Measurements from ENCODE around the gene IPP.
"Not testable (repeated sequence)": the region's sequence is repeated elsewhere in the genome, so short reads cannot be mapped to it uniquely, and the experiment has no call there.

Gene IPP

GRCh38 chr1:45717386-45717785, 33.1 kb downstream of the IPP start:
- H3K36me3 Mint-ChIP-seq = peaks cover 13% of the 10 kb centered on the region
- ATAC-seq, H3K4me3 Mint-ChIP-seq, H3K27me3 Mint-ChIP-seq, H3K9me3 Mint-ChIP-seq, H3K27ac Mint-ChIP-seq, H3K4me1 Mint-ChIP-seq: not testable (repeated sequence)

GRCh38 chr1:45716700-45717099, 33.8 kb downstream of the IPP start:
- no peaks in the 10 kb centered on the region for H3K27me3 Mint-ChIP-seq
- H3K9me3 Mint-ChIP-seq = no peaks in the 10 kb centered on the region
- no peak overlapping the region for H3K27ac Mint-ChIP-seq
- peaks cover 18% of the 10 kb centered on the region for H3K36me3 Mint-ChIP-seq
- no peak for ATAC-seq
- no peak overlapping the region for H3K4me3 Mint-ChIP-seq
- H3K4me1 Mint-ChIP-seq = no peaks in the 10 kb centered on the region

GRCh38 chr1:45713711-45714110, 36.7 kb downstream of the IPP start:
- Mint-ChIP-seq H3K27me3 (no peaks in the 10 kb centered on the region), H3K4me3 (no peak overlapping the region), H3K27ac (no peak overlapping the region), H3K9me3 (no peaks in the 10 kb centered on the region), H3K4me1 (no peaks in the 10 kb centered on the region), H3K36me3 (peaks cover 27% of the 10 kb centered on the region)
- no peak for ATAC-seq

- peaks cover 39% of the 10 kb centered on the region for H3K36me3 Mint-ChIP-seq
- H3K27me3 Mint-ChIP-seq = no peaks in the 10 kb centered on the region
- H3K27ac Mint-ChIP-seq = no peak overlapping the region
- no peak for ATAC-seq
- H3K4me1 Mint-ChIP-seq = no peaks in the 10 kb centered on the region
- no peak overlapping the region for H3K4me3 Mint-ChIP-seq
- H3K9me3 Mint-ChIP-seq = peaks cover 6% of the 10 kb centered on the region
Measured at GRCh38 chr1:45704637-45705036, 45.8 kb downstream of the IPP start.

GRCh38 chr1:45694823-45695222, 55.6 kb downstream of the IPP start:
- no peak overlapping the region for H3K27ac Mint-ChIP-seq
- peaks cover 35% of the 10 kb centered on the region for H3K36me3 Mint-ChIP-seq
- no peak overlapping the region for H3K4me3 Mint-ChIP-seq
- H3K9me3 Mint-ChIP-seq = no peaks in the 10 kb centered on the region
- H3K4me1 Mint-ChIP-seq = peaks cover 8% of the 10 kb centered on the region
- no peaks in the 10 kb centered on the region for H3K27me3 Mint-ChIP-seq
- no peak for ATAC-seq

GRCh38 chr1:45693811-45694210, 56.6 kb downstream of the IPP start:
- H3K4me3 Mint-ChIP-seq, H3K9me3 Mint-ChIP-seq, H3K27me3 Mint-ChIP-seq, ATAC-seq, H3K27ac Mint-ChIP-seq: not testable (repeated sequence)
- Mint-ChIP-seq H3K4me1 (peaks cover 15% of the 10 kb centered on the region), H3K36me3 (peaks cover 35% of the 10 kb centered on the region)

GRCh38 chr1:45687754-45688740, 62.4 kb downstream of the IPP start, which contains the start of gene TMEM69:
Gene TMEM69, plus strand, starts transcription at chr1:45688181. Its CDS starts 2,888 bp downstream, at chr1:45691069.
- peak within 1 kb of the TSS; percentile 99 for H3K4me3 Mint-ChIP-seq
- peak; percentile 28 for ATAC-seq
- H3K36me3 Mint-ChIP-seq = peaks cover 22% of the 10 kb centered on the region
- peak within 1 kb of the TSS; percentile 97 for H3K27ac Mint-ChIP-seq
- no peaks in the 10 kb centered on the region for H3K9me3 Mint-ChIP-seq
- H3K4me1 Mint-ChIP-seq = peaks cover 36% of the 10 kb centered on the region
- no peaks in the 10 kb centered on the region for H3K27me3 Mint-ChIP-seq

GRCh38 chr1:45687014-45687753, 63.3 kb downstream of the IPP start:
- peaks cover 15% of the 10 kb centered on the region for H3K36me3 Mint-ChIP-seq
- no peaks in the 10 kb centered on the region for H3K9me3 Mint-ChIP-seq
- peaks cover 44% of the 10 kb centered on the region for H3K4me1 Mint-ChIP-seq
- H3K27ac Mint-ChIP-seq = peak overlapping the region; percentile 97
- H3K27me3 Mint-ChIP-seq = no peaks in the 10 kb centered on the region
- peak; percentile 96 for ATAC-seq
- peak overlapping the region; percentile 99 for H3K4me3 Mint-ChIP-seq

GRCh38 chr1:45686288-45687013, 64.0 kb downstream of the IPP start, which contains the start of gene GPBP1L1:
Gene GPBP1L1, minus strand, starts transcription at chr1:45686533. Its CDS starts 27,446 bp downstream, at chr1:45659087.
- peaks cover 12% of the 10 kb centered on the region for H3K36me3 Mint-ChIP-seq
- H3K27ac Mint-ChIP-seq = peak within 1 kb of the TSS; percentile 97
- ATAC-seq = peak; percentile 87
- H3K9me3 Mint-ChIP-seq = no peaks in the 10 kb centered on the region
- H3K4me3 Mint-ChIP-seq = peak within 1 kb of the TSS; percentile 99
- peaks cover 44% of the 10 kb centered on the region for H3K4me1 Mint-ChIP-seq
- H3K27me3 Mint-ChIP-seq = no peaks in the 10 kb centered on the region

GRCh38 chr1:45686015-45686287, 64.5 kb downstream of the IPP start:
- H3K27me3 Mint-ChIP-seq = no peaks in the 10 kb centered on the region
- no peaks in the 10 kb centered on the region for H3K9me3 Mint-ChIP-seq
- peaks cover 8% of the 10 kb centered on the region for H3K36me3 Mint-ChIP-seq
- H3K4me3 Mint-ChIP-seq = peak overlapping the region; percentile 99
- peaks cover 44% of the 10 kb centered on the region for H3K4me1 Mint-ChIP-seq
- ATAC-seq = peak; percentile 31
- peak overlapping the region; percentile 97 for H3K27ac Mint-ChIP-seq

- peaks cover 46% of the 10 kb centered on the region for H3K4me1 Mint-ChIP-seq
Measured at GRCh38 chr1:45685308-45686014, 65.0 kb downstream of the IPP start.

GRCh38 chr1:45684402-45684801, 66.1 kb downstream of the IPP start:
- peaks cover 49% of the 10 kb centered on the region for H3K4me1 Mint-ChIP-seq
- no peak overlapping the region for H3K27ac Mint-ChIP-seq
- no peaks in the 10 kb centered on the region for H3K27me3 Mint-ChIP-seq
- ATAC-seq = no peak
- peaks cover 5% of the 10 kb centered on the region for H3K36me3 Mint-ChIP-seq
- peak overlapping the region; percentile 31 for H3K4me3 Mint-ChIP-seq
- no peaks in the 10 kb centered on the region for H3K9me3 Mint-ChIP-seq

More at GRCh38 chr1:45685308-45686014, 65.0 kb downstream of the IPP start:
- Mint-ChIP-seq H3K27me3 (no peaks in the 10 kb centered on the region), H3K9me3 (no peaks in the 10 kb centered on the region), H3K36me3 (peaks cover 5% of the 10 kb centered on the region), H3K4me3 (peak overlapping the region; percentile 99), H3K27ac (peak overlapping the region; percentile 97)
- ATAC-seq = no peak

GRCh38 chr1:45682942-45683341, 67.5 kb downstream of the IPP start:
- Mint-ChIP-seq H3K27ac (no peak overlapping the region), H3K4me3 (no peak overlapping the region), H3K27me3 (no peaks in the 10 kb centered on the region), H3K9me3 (no peaks in the 10 kb centered on the region), H3K36me3 (peaks cover 5% of the 10 kb centered on the region), H3K4me1 (peaks cover 56% of the 10 kb centered on the region)
- no peak for ATAC-seq

- H3K36me3 Mint-ChIP-seq = peaks cover 6% of the 10 kb centered on the region
- H3K27ac Mint-ChIP-seq = no peak overlapping the region
- no peak for ATAC-seq
- no peak overlapping the region for H3K4me3 Mint-ChIP-seq
- no peaks in the 10 kb centered on the region for H3K9me3 Mint-ChIP-seq
- H3K27me3 Mint-ChIP-seq = no peaks in the 10 kb centered on the region
- H3K4me1 Mint-ChIP-seq = peaks cover 70% of the 10 kb centered on the region
Measured at GRCh38 chr1:45679123-45679522, 71.3 kb downstream of the IPP start.

All from stimulated activated memory B cell treated with anti-CD40 and anti-IgM and Interleukin-4, amounts not matched to agents 10 μg/mL and 1 μg/mL and 100 μg/mL, for 72 hours (primary cell).